GM13976 (cell line): ENCODE data around the gene SORBS2.

ENCODE experiments used
- DNase-seq: peaks from one replicate; pipeline ENCODE4 v3.0.0; 2012; ENCODE audit warnings: low spot score
- in situ Hi-C: fragments of 300-500 bp; cut with MboI; formaldehyde crosslinking; loops from one replicate; pipeline ENCODE4 v1.12.0; 2022; ENCODE audit warnings: low sequenced_read_pairs, mixed read lengths, inconsistent platforms; ENCODE audit not compliant: unreplicated experiment
- TF ChIP-seq, protein P1 (sequence below): IDR thresholded peaks from 2 replicates; pipeline ENCODE4 v1.5.1; 2012; ENCODE audit warnings: borderline replicate concordance, mild to moderate bottlenecking; ENCODE audit not compliant: insufficient read depth; ENCODE audit errors: extremely low read depth, missing control alignments, control extremely low read depth

The SORBS2 gene

DNA sequence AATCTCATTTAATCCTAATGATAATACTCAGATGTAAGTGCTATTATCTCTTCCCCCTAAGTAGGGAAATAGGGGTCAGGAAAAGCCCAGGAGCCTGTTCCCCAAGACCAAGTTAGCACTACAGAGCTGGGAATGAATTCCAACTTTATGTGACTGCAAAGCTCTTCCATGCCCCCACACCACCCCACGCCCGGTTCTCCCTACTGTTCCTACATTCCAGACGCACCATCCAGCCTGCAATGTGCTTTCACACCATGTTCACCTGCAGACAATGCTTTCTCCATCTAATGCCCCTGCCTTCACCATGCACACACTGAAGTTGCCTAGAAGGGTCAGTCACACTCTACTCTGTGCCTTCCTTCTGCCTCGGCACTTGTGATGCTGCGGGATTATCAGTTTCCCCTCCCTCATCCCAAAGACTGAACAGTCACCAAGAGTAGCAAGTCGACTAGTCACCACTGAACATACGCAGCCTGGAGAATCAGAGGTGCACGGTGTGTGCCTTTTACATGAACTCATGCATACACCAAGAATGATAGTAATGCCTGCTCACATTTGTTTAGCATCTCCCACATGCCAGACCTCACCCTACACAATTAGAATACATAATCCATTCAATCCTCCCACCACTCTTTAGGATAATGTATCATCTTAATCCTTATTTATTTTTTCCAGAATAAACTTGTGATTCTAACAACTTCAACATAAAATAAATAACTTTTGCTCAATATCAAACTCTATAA is 14.2 kb downstream of the SORBS2 start:
- no peak for DNase-seq
- TF ChIP-seq, protein P1, sequence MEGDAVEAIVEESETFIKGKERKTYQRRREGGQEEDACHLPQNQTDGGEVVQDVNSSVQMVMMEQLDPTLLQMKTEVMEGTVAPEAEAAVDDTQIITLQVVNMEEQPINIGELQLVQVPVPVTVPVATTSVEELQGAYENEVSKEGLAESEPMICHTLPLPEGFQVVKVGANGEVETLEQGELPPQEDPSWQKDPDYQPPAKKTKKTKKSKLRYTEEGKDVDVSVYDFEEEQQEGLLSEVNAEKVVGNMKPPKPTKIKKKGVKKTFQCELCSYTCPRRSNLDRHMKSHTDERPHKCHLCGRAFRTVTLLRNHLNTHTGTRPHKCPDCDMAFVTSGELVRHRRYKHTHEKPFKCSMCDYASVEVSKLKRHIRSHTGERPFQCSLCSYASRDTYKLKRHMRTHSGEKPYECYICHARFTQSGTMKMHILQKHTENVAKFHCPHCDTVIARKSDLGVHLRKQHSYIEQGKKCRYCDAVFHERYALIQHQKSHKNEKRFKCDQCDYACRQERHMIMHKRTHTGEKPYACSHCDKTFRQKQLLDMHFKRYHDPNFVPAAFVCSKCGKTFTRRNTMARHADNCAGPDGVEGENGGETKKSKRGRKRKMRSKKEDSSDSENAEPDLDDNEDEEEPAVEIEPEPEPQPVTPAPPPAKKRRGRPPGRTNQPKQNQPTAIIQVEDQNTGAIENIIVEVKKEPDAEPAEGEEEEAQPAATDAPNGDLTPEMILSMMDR = no peak
- in situ Hi-C loops = no loop called here

GRCh38 chr4:185797018-185797417 is 15.0 kb downstream of the SORBS2 start:
- no peak for DNase-seq
- in situ Hi-C loops = no loop called here
- TF ChIP-seq, protein P1 = no peak

- TF ChIP-seq, protein P1 = no peak
- no peak for DNase-seq
- in situ Hi-C loops = no loop called here
These were observed 15.8 kb downstream of the SORBS2 start for GRCh38 chr4:185796176-185796575.

- in situ Hi-C loops = no loop called here
- TF ChIP-seq, protein P1 = no peak
- no peak for DNase-seq
These were observed 17.4 kb downstream of the SORBS2 start for GRCh38 chr4:185794637-185795036.

DNA sequence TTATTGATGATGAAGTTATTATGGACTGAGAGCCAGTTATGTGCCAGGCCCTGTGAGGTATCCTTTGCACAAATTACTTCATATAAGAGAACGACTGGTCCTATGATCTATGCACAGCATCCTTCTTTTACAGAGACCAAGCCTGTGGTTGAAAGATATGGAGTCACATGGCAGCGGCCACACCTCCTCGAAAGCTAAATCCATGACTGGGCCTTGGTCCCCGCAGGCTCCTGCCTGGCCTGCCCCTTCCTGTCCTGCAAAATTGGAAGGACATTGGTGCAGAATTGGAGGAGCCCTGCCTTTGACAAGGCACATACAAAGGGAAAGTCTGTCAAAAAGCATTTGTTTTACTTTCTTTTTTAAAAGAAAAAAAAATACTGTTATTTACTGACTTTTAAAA is 18.3 kb downstream of the SORBS2 start:
- no peak for DNase-seq
- in situ Hi-C loops = no loop called here
- TF ChIP-seq, protein P1 = no peak

GRCh38 chr4:185793116-185793485 is 18.9 kb downstream of the SORBS2 start:
- TF ChIP-seq, protein P1 = no peak
- no peak for DNase-seq
- in situ Hi-C loops = no loop called here
